Smooth muscle cell of the umbilical artery (primary cell): ENCODE data around the gene KBTBD3. TPM values are rescaled to one million over a fixed set of nuclear protein-coding genes. Genes with fewer than 3 reads are reported as not detected.

Experiments
- total RNA-seq: library from RNA; depleted of rRNA; stranded (reverse); fragments of >200 nt; gene quantifications from 2 replicates; pipeline ENCODE4 v1.2.3, GENCODE V29; 2014

Gene KBTBD3
- total RNA-seq = 1.3 and 3.3 TPM in 2 replicates

GRCh38 chr11:106076919-106077608 is at the start of gene KBTBD3:
Gene KBTBD3, minus strand, starts transcription at chr11:106077347. Its CDS starts 18,250 bp downstream, at chr11:106059097.

GRCh38 chr11:106077609-106078455 is 685 bp upstream of the KBTBD3 start, which contains the start of gene AASDHPPT:
Gene AASDHPPT, plus strand, starts transcription at chr11:106077662. Its CDS starts 49 bp downstream, at chr11:106077711.

DNA sequence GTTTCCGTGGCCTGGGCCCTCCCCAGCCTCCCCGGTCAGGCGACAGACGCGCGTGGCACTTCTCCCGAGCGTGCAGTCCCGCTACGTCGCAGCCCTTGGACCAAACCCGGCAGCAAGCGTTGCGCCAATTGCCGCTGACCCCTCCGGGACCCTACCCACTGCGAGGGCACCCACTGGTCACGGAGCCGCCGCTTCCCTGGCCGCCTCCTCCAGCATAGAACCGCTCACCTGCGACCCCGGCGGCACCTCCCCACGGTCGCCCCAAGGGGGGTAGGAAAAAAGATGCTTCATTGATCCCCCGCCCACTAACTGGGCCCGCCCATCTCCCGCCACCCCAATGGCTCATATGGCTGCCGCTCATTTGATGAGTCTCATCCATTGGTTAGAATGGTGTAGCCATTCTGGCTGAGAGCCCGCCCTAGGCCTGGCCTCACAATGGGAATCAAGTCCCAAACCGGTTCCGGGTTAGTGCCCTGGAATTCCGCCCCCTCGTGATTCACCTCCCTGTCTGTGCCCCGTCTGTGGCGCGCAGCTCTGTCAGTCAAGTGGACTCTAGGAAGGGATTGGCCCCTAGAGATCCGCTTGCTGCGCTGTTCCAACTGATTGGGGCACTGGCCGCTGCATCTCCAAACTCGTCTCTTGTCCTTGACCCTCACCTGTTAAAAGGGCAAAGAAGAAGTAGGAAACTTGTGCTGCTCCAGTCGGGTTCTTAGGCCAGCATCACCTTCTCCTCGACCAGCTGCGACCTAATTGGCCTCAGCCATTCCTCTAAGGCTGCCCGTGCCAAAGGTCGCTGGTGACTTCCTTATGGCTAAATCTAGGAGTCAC is 55.0 kb downstream of the KBTBD3 start, which contains the start of gene MSANTD4:
MSANTD4 (minus strand) TSS at position 274 of the 828 bp plus-strand sequence. CDS start 11,323 bp downstream, outside the sequence.

Other genes with a start within 250 kb of the KBTBD3 start
- gene MSANTD4, start 55.1 kb downstream of the KBTBD3 start, total RNA-seq = 60.8 and 62.7 TPM in 2 replicates
- 45.4 and 45.7 TPM in 2 replicates for gene AASDHPPT, start 315 bp upstream of the KBTBD3 start, total RNA-seq